Thyroid gland (tissue), 4 donors: ENCODE measurements around the gene CEACAM20. TPM values are rescaled to one million over a fixed set of nuclear protein-coding genes. Genes with fewer than 3 reads are reported as not detected.
"Not testable (repeated sequence)": the region's sequence is repeated elsewhere in the genome, so short reads cannot be mapped to it uniquely, and the experiment has no call there.

Experiments
- DNase-seq, 2 donors: peaks; one replicate each; pipeline ENCODE4 v3.0.0-alpha.2; 2019
- H3K27ac ChIP-seq, 3 donors: fragments of 200-600 bp; sonication (generic); 1 replicate in 2 of 3; 2 replicates in 1 of 3; pipeline ENCODE4 v1.5.1; 2016 to 2019; ENCODE audit warnings: mild to moderate bottlenecking in 1 of 3, moderate library complexity in 1 of 3
- H3K27me3 ChIP-seq: fragments of 200-600 bp; sonication (generic); one replicate; pipeline ENCODE4 v1.5.1; 2019
- H3K36me3 ChIP-seq, 2 donors: fragments of 200-600 bp; sonication (generic); one replicate each; pipeline ENCODE4 v1.5.1; 2016 to 2019
- H3K4me1 ChIP-seq, 2 donors: fragments of 200-600 bp; sonication (generic); one replicate each; pipeline ENCODE4 v1.5.1; 2017 to 2019
- H3K4me3 ChIP-seq, 3 donors: fragments of 200-600 bp; sonication (generic); replicated peaks in 1 of 3; 1 replicate in 2 of 3; 2 replicates in 1 of 3; pipeline ENCODE4 v1.5.1; 2016; ENCODE audit warnings: mild to moderate bottlenecking in 1 of 3
- H3K9me3 ChIP-seq: fragments of 200-600 bp; sonication (generic); one replicate; pipeline ENCODE4 v1.5.1; 2017
- CTCF ChIP-seq, 6 experiments: fragments of 200-600 bp in 3 of 6; fragments of 450-650 bp in 3 of 6; sonication (generic) in 3 of 6; IDR thresholded peaks; one replicate each; pipeline ENCODE4 v1.5.1; 2016 to 2019; ENCODE audit warnings: antibody characterized with exemption in 6 of 6, mild to moderate bottlenecking in 2 of 6, inconsistent platforms in 1 of 6, moderate library complexity in 1 of 6
- POLR2A ChIP-seq, 2 donors: fragments of 450-650 bp; IDR thresholded peaks; one replicate each; pipeline ENCODE4 v1.6.1; 2017; ENCODE audit warnings: antibody characterized with exemption in 2 of 2, mild to moderate bottlenecking in 2 of 2, moderate library complexity in 1 of 2
- WGBS, 2 donors: methylation state at CpG; one replicate each; pipeline ENCODE4 v1.1.5; 2017; 5-methylcytosine and 5-hydroxymethylcytosine counted together
- intact Hi-C: fragments of 100-400 bp; cut with DNase I; formaldehyde crosslinking; loops from one replicate; pipeline ENCODE4 v1.15.1; 2023
- total RNA-seq, 4 donors: library from RNA; depleted of rRNA; stranded (reverse); fragments of >200 nt; gene quantifications; one replicate each; pipeline ENCODE4 v1.2.3, GENCODE V29; 2016

The CEACAM20 gene
- total RNA-seq, 4 donors from 2014 or later = not detected

GRCh38 chr19:44557933-44558332 lies 28.5 kb upstream of the CEACAM20 start:
- Histone ChIP-seq H3K36me3 (no peaks in the 10 kb centered on the region), H3K9me3 (no peaks in the 10 kb centered on the region), H3K4me3 (no peak overlapping the region), H3K27ac (no peak overlapping the region), H3K4me1 (no peaks in the 10 kb centered on the region), H3K27me3 (no peaks in the 10 kb centered on the region)
- WGBS, 2 donors = 87 to 92% methylated on average over 2 of the region's 2 CpGs
- no peak for DNase-seq
- TF ChIP-seq CTCF (IDR thresholded peaks at IDR 0.05) = no peak
- TF ChIP-seq POLR2A (IDR thresholded peaks at IDR 0.05) = no peak
- intact Hi-C loops = no loop called here

- no peak for DNase-seq
- TF ChIP-seq CTCF (IDR thresholded peaks at IDR 0.05) (no peak), POLR2A (IDR thresholded peaks at IDR 0.05) (no peak)
- Histone ChIP-seq H3K9me3 (no peaks in the 10 kb centered on the region), H3K27ac (no peak overlapping the region), H3K4me3 (no peak overlapping the region), H3K27me3 (no peaks in the 10 kb centered on the region), H3K36me3 (no peaks in the 10 kb centered on the region), H3K4me1 (no peaks in the 10 kb centered on the region)
- intact Hi-C loops = no loop called here
- 73 to 85% methylated on average over 2 of the region's 2 CpGs for WGBS, 2 donors
Observed at GRCh38 chr19:44554641-44555246, 25.3 kb upstream of the CEACAM20 start.

GRCh38 chr19:44553478-44554171 lies 24.1 kb upstream of the CEACAM20 start:
- H3K27ac ChIP-seq = no peak overlapping the region
- H3K27me3 ChIP-seq = no peaks in the 10 kb centered on the region
- H3K9me3 ChIP-seq = no peaks in the 10 kb centered on the region
- TF ChIP-seq CTCF (IDR thresholded peaks at IDR 0.05) = no peak
- no peak for TF ChIP-seq POLR2A (IDR thresholded peaks at IDR 0.05)
- no peak overlapping the region for H3K4me3 ChIP-seq
- intact Hi-C loops = no loop called here
- DNase-seq = no peak
- H3K4me1 ChIP-seq = no peaks in the 10 kb centered on the region
- 69 to 71% methylated on average over 6 of the region's 6 CpGs for WGBS, 2 donors
- no peaks in the 10 kb centered on the region for H3K36me3 ChIP-seq

- 2 to 17% methylated on average over 5 of the region's 5 CpGs for WGBS, 2 donors
- Histone ChIP-seq H3K27ac (no peak overlapping the region), H3K36me3 (no peaks in the 10 kb centered on the region), H3K9me3 (no peaks in the 10 kb centered on the region), H3K27me3 (no peaks in the 10 kb centered on the region), H3K4me1 (no peaks in the 10 kb centered on the region), H3K4me3 (no peak overlapping the region)
- intact Hi-C loops = no loop called here
- TF ChIP-seq POLR2A (IDR thresholded peaks at IDR 0.05) (no peak), CTCF (IDR thresholded peaks at IDR 0.05) (peak in 3 of 6 experiments; percentile 7 to 31 (median 11))
- peak; percentile 1 to 3 for DNase-seq
Observed at GRCh38 chr19:44552324-44552723, 22.8 kb upstream of the CEACAM20 start.

GRCh38 chr19:44551850-44552249 lies 22.4 kb upstream of the CEACAM20 start:
- no peaks in the 10 kb centered on the region for H3K27me3 ChIP-seq
- H3K4me3 ChIP-seq = no peak overlapping the region
- no peaks in the 10 kb centered on the region for H3K9me3 ChIP-seq
- WGBS, 2 donors = 80% methylated on average over 5 of the region's 5 CpGs
- DNase-seq = no peak
- H3K4me1 ChIP-seq = no peaks in the 10 kb centered on the region
- intact Hi-C loops = no loop called here
- no peak overlapping the region for H3K27ac ChIP-seq
- H3K36me3 ChIP-seq = no peaks in the 10 kb centered on the region
- TF ChIP-seq POLR2A (IDR thresholded peaks at IDR 0.05) = no peak
- TF ChIP-seq CTCF (IDR thresholded peaks at IDR 0.05) = no peak

- H3K4me3 ChIP-seq, intact Hi-C loops, H3K27me3 ChIP-seq, DNase-seq, H3K27ac ChIP-seq, H3K4me1 ChIP-seq, H3K9me3 ChIP-seq, H3K36me3 ChIP-seq: not testable (repeated sequence)
- 91 to 92% methylated on average over 37 of the region's 37 CpGs for WGBS, 2 donors
Observed at GRCh38 chr19:44550976-44551375, 21.5 kb upstream of the CEACAM20 start.
